Activated naive CD4-positive, alpha-beta T cell treated with anti-CD3 and anti-CD28 coated beads, Interleukin-2, amount 10 ng/mL, durations not matched to agents 7 days and 5 days (primary cell): Measurements from ENCODE around the gene PLD3.
"Not testable (repeated sequence)": the region's sequence is repeated elsewhere in the genome, so short reads cannot be mapped to it uniquely, and the experiment has no call there.

ENCODE experiments used
- CTCF ChIA-PET: fragments of 350-600 bp; sonication (Branson Sonifier 250); formaldehyde crosslinking; loops from one replicate; lab custom pipeline; 2021; ENCODE audit warnings: antibody characterized with exemption; lab: Charles Lee
- DNase-seq: peaks from one replicate; pipeline ENCODE4 v3.0.0-alpha.2; 2020
- H3K27ac Mint-ChIP-seq: one replicate; pipeline ENCODE4 v1.8.0; 2021; ENCODE audit warnings: mild to moderate bottlenecking, moderate library complexity, mixed read lengths
- H3K27me3 Mint-ChIP-seq: one replicate; pipeline ENCODE4 v1.8.0; 2021; ENCODE audit warnings: mild to moderate bottlenecking, mixed read lengths
- H3K36me3 Mint-ChIP-seq: one replicate; pipeline ENCODE4 v1.8.0; 2021; ENCODE audit warnings: mixed read lengths
- H3K4me1 Mint-ChIP-seq: one replicate; pipeline ENCODE4 v1.8.0; 2021; ENCODE audit warnings: mixed read lengths
- H3K4me3 Mint-ChIP-seq: one replicate; pipeline ENCODE4 v1.8.0; 2021; ENCODE audit warnings: mild to moderate bottlenecking, moderate library complexity, mixed read lengths
- H3K9me3 Mint-ChIP-seq: one replicate; pipeline ENCODE4 v1.8.0; 2021; ENCODE audit warnings: mixed read lengths

Gene PLD3

DNA sequence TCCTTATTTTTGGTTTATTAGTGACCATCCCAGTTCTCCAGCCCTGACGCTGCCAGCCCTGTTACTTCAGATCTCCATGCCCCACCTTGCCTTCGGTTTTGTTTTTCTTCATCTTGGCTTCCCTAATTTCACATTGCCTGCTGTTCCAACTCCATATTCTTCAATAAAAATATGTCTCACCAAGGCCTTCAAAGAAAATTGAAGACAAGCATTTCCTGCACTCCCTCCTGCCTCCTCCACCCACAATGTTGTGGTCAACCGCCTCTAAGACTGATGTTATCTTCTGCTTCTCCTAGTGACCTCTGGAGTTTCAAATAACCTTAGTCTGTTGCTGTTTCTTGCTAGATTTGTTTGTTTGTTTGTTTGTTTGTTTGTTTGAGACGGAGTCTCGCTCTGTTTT, 14.6 kb downstream of the PLD3 start:
- CTCF ChIA-PET, result no interaction called here
- H3K27ac Mint-ChIP-seq, result peak overlapping the region; percentile 2
- H3K4me1 Mint-ChIP-seq, result peaks cover 25% of the 10 kb centered on the region
- no peak overlapping the region for H3K4me3 Mint-ChIP-seq
- H3K27me3 Mint-ChIP-seq, result no peaks in the 10 kb centered on the region
- peaks cover 6% of the 10 kb centered on the region for H3K36me3 Mint-ChIP-seq
- H3K9me3 Mint-ChIP-seq, result no peaks in the 10 kb centered on the region
- peak; percentile 45 for DNase-seq

DNA sequence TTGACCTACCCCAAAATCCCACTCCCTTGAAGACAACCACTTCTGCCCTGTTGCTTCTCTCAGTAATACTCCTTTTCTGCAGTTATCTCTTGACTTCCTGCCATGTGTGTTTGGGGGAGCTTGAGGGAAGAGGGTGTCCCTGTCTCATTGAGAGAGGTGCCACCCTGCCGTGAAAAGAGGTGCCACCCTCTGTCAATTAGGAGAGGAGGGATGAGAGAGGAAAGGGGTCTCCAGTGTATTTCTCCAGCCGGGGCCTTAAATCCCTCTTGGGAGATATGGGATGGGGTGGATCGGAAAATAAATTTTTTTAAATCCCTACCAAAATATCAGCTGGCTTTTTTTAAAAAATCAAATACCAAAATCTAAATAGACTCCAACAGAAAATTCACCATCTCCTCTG, 16.5 kb downstream of the PLD3 start:
- CTCF ChIA-PET, result interaction anchor here (0.9 kb wide), 1 partner anchor 56 kb away, joined by 3 read pairs; no protein-coding TSS in a partner anchor
- H3K27me3 Mint-ChIP-seq, result no peaks in the 10 kb centered on the region
- peaks cover 25% of the 10 kb centered on the region for H3K4me1 Mint-ChIP-seq
- no peak overlapping the region for H3K27ac Mint-ChIP-seq
- H3K4me3 Mint-ChIP-seq, result no peak overlapping the region
- no peak for DNase-seq
- H3K9me3 Mint-ChIP-seq, result no peaks in the 10 kb centered on the region
- peaks cover 7% of the 10 kb centered on the region for H3K36me3 Mint-ChIP-seq

DNA sequence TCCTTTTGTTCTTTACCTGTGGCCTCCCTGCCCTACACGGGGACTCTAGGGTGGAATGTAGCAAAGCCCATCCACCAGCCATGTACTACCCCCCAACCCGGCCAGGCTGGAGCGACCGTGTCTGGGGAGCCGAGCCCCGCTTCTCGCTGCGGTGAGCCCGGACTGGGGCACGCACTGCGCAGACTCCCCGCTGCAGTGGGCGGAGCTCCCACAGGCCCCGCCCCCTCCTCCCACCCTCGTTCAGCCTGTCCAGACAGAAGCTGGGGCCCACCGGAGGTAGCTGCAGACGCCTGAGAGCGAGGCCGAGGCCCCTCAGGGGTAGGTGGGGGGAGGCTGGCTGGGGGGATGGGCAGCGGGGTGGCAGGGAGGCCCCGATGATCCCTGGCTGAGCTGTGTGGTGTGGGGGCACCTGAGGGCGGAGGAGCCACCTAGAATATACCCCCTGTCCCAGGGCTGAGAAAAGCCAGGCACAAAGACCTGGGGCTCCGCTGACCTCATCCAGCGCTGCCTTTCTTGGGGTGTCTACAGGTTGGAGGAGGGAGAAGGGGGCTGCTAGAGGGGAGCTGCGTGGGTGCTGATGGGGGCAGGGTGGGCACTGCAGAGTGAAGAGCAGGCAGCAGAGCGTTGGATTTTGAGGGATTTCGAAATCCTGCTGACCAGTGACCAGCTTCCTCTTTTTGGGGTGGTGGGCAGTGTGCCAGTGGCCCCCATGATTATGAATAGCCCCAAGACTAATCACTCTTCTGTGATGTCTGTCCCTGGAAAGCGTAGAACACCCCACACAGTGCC, 17.3 kb downstream of the PLD3 start:
- peaks cover 25% of the 10 kb centered on the region for H3K4me1 Mint-ChIP-seq
- no peaks in the 10 kb centered on the region for H3K27me3 Mint-ChIP-seq
- no peaks in the 10 kb centered on the region for H3K9me3 Mint-ChIP-seq
- CTCF ChIA-PET, result interaction anchor here (0.9 kb wide), 1 partner anchor 55 kb away, joined by 3 read pairs; no protein-coding TSS in a partner anchor
- H3K4me3 Mint-ChIP-seq, result peak overlapping the region; percentile 15
- peaks cover 9% of the 10 kb centered on the region for H3K36me3 Mint-ChIP-seq
- peak; percentile 50 for DNase-seq
- no peak overlapping the region for H3K27ac Mint-ChIP-seq

DNA sequence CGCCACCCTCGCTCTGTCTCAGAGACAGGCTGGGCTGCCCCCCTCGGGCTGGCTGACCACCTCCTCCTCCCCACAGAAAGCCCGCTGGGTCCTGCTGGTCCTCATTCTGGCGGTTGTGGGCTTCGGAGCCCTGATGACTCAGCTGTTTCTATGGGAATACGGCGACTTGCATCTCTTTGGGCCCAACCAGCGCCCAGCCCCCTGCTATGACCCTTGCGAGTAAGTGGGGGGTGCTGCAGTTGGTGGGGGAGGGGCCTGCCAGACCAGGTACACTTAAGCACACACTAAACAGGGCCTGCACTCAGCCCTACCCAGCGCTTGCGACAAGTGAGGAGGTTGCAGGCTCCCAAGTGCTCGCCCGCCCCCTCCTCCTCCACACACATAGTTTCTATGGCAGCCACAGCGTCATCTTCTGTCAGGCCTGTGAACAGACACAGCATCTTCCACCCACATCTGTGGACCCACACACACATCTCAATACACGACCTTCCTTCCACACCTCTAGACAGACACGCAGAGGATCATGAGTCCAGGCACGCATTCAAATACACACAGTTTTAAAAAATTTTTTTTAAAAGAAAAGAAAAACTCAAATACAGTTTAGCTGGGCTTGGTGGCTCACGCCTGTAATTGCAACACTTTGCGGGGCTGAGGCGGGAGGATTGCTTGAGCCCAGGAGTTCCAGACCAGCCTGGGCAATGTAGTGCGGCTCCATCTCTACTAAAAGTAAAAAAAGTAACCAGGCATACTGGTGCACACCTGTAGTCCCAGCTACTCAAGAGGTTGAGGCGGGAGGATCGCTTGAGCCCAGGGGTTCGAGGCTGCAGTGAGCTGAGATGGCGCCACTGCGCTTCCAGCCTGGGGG, 18.4 kb downstream of the PLD3 start:
- Mint-ChIP-seq H3K27me3 (no peaks in the 10 kb centered on the region), H3K27ac (no peak overlapping the region), H3K9me3 (no peaks in the 10 kb centered on the region), H3K4me1 (peaks cover 25% of the 10 kb centered on the region), H3K36me3 (peaks cover 14% of the 10 kb centered on the region), H3K4me3 (no peak overlapping the region)
- DNase-seq, result no peak
- CTCF ChIA-PET, result no interaction called here

DNA sequence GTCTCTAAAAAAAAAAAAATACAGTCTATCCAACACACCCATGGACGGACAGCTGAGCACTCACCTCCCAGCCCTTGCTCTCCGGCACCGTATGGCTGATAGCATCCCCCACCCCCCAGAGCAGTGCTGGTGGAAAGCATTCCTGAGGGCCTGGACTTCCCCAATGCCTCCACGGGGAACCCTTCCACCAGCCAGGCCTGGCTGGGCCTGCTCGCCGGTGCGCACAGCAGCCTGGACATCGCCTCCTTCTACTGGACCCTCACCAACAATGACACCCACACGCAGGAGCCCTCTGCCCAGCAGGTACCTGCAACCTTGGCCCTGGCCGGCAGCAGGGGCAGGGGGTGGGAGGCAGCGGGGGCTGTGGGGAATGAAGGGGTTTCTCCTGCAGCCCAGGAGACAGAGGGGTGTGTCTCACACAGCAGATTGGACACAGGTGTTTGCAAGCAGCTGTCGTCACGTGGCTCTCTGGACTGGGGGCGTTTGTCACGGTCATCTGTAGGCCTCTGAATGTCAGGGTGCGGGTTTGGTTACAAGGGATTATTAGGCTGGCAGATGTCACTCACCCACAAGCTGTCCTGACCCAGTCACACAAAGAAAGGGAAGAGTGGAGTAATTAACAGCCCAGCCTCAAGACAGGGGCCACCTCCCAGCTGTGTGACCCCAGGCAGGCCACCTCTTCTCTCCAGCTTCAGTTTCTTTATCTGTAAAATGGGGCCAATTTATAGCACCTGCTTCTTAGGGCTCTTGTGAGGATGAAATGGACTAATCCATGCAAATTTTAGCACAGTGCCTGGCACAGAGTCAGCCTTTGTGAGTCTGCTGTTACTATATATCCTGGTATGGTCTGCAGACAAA, 19.3 kb downstream of the PLD3 start:
- no peak overlapping the region for H3K27ac Mint-ChIP-seq
- no peaks in the 10 kb centered on the region for H3K9me3 Mint-ChIP-seq
- peaks cover 18% of the 10 kb centered on the region for H3K36me3 Mint-ChIP-seq
- H3K4me1 Mint-ChIP-seq, result peaks cover 20% of the 10 kb centered on the region
- DNase-seq, result no peak
- no peak overlapping the region for H3K4me3 Mint-ChIP-seq
- H3K27me3 Mint-ChIP-seq, result no peaks in the 10 kb centered on the region
- CTCF ChIA-PET, result no interaction called here

DNA sequence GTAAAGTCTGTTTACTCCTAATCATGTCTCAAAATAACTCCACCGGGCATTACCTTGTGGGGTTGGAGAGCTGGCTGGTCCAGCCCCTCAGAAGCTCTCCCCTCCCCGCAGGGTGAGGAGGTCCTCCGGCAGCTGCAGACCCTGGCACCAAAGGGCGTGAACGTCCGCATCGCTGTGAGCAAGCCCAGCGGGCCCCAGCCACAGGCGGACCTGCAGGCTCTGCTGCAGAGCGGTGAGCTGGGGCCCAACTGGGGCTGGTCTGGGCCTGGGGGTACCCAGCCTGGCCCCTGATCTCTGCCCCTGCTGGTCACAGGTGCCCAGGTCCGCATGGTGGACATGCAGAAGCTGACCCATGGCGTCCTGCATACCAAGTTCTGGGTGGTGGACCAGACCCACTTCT, 21.3 kb downstream of the PLD3 start:
- Mint-ChIP-seq H3K36me3 (peaks cover 20% of the 10 kb centered on the region), H3K27ac (no peak overlapping the region)
- CTCF ChIA-PET, result no interaction called here

DNA sequence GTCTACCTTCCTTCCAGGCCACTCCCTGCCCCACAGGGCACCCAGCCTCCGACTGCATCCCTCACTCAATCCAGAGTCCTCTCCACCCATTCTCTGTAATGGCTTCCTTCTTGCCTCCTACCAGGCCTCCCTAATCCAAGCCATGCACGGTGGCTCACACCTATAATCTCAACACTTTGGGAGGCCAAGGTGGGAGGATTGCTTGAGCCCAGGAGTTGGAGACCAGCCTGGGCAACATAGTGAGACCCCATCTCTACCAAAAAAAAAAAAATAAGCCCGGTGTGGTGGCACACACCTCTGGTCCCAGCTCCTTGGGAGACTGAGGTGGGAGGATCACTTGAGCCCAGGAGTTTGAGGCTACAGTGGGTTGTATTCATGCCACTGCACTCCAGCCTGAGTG, 21.8 kb downstream of the PLD3 start:
- H3K27me3 Mint-ChIP-seq, CTCF ChIA-PET, DNase-seq, H3K27ac Mint-ChIP-seq, H3K9me3 Mint-ChIP-seq, H3K4me3 Mint-ChIP-seq: not testable (repeated sequence)
- peaks cover 13% of the 10 kb centered on the region for H3K4me1 Mint-ChIP-seq
- peaks cover 21% of the 10 kb centered on the region for H3K36me3 Mint-ChIP-seq

More for the DNA sequence above, 21.3 kb downstream of the PLD3 start:
- Mint-ChIP-seq H3K4me1 (peaks cover 13% of the 10 kb centered on the region), H3K27me3 (no peaks in the 10 kb centered on the region), H3K4me3 (no peak overlapping the region), H3K9me3 (no peaks in the 10 kb centered on the region)
- no peak for DNase-seq

DNA sequence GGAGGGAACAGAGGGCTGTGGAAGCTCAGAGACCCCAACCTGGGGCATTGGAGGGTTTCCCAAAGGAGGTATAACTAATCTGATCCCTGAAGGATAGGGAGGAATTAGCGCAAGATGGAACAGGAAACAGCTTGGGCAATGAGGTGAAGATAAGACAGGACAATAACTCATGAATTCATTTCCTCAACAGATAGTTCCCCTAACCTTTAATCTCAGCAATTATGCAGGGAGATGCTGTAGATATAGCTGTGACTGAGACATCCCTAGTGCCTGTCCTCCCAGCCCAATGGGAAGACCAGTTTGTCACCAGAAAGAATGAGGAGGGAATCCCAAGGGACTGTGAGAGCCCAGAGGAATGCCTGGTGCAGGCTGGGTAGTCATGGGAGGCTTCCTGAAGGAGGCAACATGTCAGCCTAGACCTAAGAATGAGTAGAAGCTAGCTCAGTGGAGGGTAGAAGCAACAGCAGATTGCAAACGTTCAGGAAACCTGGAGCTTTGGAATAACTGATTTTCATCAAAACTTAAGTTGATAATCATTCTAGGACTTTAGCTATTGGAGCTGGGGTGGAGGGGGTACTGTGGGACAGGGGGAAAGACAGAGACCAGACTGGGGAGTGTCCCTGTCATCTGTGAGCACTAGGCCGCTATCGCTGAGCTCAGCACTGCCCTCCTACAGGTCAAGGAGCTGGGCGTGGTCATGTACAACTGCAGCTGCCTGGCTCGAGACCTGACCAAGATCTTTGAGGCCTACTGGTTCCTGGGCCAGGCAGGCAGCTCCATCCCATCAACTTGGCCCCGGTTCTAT, 22.7 kb downstream of the PLD3 start:
- CTCF ChIA-PET, result no interaction called here

DNA sequence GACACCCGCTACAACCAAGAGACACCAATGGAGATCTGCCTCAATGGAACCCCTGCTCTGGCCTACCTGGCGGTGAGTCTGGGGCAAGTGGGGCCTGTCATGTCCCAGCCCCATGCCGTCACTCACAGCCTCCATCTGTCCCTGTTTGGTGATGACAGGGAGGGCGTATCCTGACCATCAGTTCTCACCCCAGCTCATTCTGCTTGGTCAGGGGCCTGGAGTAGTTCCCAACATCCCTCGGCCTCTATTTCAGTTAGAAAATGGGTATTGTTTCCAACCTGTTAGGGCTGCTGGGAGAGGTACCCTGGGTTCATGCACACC, 23.3 kb downstream of the PLD3 start:
- no peak for DNase-seq
- Mint-ChIP-seq H3K4me3 (no peak overlapping the region), H3K27ac (no peak overlapping the region), H3K36me3 (peaks cover 21% of the 10 kb centered on the region), H3K4me1 (peaks cover 11% of the 10 kb centered on the region), H3K9me3 (no peaks in the 10 kb centered on the region), H3K27me3 (no peaks in the 10 kb centered on the region)
- CTCF ChIA-PET, result no interaction called here

More for the DNA sequence above, 22.7 kb downstream of the PLD3 start:
- DNase-seq, result no peak
- H3K4me3 Mint-ChIP-seq, result no peak overlapping the region
- no peaks in the 10 kb centered on the region for H3K9me3 Mint-ChIP-seq
- H3K27me3 Mint-ChIP-seq, result no peaks in the 10 kb centered on the region
- H3K4me1 Mint-ChIP-seq, result peaks cover 11% of the 10 kb centered on the region
- H3K27ac Mint-ChIP-seq, result no peak overlapping the region
- peaks cover 21% of the 10 kb centered on the region for H3K36me3 Mint-ChIP-seq

DNA sequence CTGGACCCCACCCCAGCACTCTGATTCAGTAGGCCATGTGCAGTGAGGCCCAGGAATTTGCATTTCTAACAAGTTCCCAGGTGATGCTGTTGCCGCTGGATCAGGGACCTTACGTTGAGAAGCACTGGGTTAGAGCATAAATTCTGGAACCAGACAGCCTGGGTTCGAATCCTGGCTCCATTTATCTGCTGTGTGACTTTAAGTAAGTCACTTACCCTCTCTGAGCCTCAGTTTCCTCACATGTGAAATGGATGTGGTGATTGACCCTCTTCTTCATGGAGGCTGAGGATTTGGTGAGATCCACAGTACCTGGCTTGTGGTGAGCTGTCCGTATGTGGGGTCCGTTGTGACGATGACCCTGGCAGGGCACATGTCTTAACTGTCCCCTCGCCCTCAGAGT, 25.6 kb downstream of the PLD3 start:
- H3K36me3 Mint-ChIP-seq, result peaks cover 17% of the 10 kb centered on the region
- H3K27me3 Mint-ChIP-seq, result no peaks in the 10 kb centered on the region
- CTCF ChIA-PET, result no interaction called here
- H3K27ac Mint-ChIP-seq, result no peak overlapping the region
- H3K4me1 Mint-ChIP-seq, result peaks cover 11% of the 10 kb centered on the region
- H3K9me3 Mint-ChIP-seq, result no peaks in the 10 kb centered on the region
- no peak overlapping the region for H3K4me3 Mint-ChIP-seq
- no peak for DNase-seq

DNA sequence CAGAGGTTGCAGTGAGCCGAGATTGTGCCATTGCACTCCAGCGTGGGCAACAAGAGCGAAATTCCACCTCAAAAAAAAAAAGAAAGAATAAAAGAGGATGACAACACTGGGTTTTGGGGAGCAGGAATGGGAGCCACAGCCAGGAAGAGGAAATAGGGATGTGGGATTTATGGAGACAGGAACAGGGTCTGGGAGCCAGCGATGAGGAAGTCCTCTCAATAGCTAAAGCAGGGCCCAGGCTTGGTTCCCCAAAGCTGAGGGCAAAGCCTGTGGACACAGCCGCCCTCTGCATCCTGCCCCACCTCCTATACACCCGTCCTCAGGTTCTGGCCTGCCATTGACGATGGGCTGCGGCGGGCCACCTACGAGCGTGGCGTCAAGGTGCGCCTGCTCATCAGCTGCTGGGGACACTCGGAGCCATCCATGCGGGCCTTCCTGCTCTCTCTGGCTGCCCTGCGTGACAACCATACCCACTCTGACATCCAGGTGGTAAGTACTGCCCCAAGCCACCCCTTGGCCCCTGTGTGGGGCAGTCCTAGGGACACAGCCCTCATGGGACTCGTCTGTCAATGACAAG, 27.9 kb downstream of the PLD3 start:
- Mint-ChIP-seq H3K9me3 (no peaks in the 10 kb centered on the region), H3K27ac (no peak overlapping the region), H3K4me1 (peaks cover 11% of the 10 kb centered on the region), H3K4me3 (no peak overlapping the region), H3K36me3 (peaks cover 15% of the 10 kb centered on the region), H3K27me3 (no peaks in the 10 kb centered on the region)
- no peak for DNase-seq
- CTCF ChIA-PET, result no interaction called here

DNA sequence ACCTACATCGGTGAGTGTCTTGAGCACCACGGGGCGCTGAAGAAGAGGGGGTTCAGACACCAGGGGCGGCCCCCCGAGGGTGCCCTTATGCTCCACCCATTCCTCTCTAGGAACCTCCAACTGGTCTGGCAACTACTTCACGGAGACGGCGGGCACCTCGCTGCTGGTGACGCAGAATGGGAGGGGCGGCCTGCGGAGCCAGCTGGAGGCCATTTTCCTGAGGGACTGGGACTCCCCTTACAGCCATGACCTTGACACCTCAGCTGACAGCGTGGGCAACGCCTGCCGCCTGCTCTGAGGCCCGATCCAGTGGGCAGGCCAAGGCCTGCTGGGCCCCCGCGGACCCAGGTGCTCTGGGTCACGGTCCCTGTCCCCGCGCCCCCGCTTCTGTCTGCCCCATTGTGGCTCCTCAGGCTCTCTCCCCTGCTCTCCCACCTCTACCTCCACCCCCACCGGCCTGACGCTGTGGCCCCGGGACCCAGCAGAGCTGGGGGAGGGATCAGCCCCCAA, 29.4 kb downstream of the PLD3 start:
- Mint-ChIP-seq H3K36me3 (peaks cover 6% of the 10 kb centered on the region), H3K27ac (no peak overlapping the region), H3K9me3 (no peaks in the 10 kb centered on the region), H3K4me3 (no peak overlapping the region), H3K4me1 (peaks cover 11% of the 10 kb centered on the region), H3K27me3 (no peaks in the 10 kb centered on the region)
- CTCF ChIA-PET, result no interaction called here
- DNase-seq, result no peak

DNA sequence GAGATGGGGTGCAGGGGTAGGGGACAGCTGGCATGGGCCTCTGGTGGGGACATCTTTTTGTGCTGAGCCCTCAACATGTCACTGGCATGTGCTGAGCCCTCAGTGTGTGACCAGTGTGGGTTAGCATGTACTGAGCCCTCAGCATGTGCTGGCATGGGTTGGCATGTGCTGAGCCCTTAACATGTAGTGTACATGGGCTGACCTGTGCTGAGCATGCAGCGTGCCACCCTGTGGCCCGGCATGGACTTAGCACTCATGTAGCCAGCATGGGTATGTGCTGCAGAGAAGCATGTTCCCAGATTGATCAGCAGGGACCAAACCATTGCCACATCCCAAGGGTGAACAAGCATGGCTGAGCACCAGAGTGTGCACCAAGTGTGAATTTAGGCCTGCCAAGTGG, 30.0 kb downstream of the PLD3 start:
- Mint-ChIP-seq H3K4me1 (peaks cover 11% of the 10 kb centered on the region), H3K9me3 (no peaks in the 10 kb centered on the region), H3K27me3 (no peaks in the 10 kb centered on the region), H3K27ac (no peak overlapping the region), H3K4me3 (no peak overlapping the region), H3K36me3 (peaks cover 5% of the 10 kb centered on the region)
- CTCF ChIA-PET, result no interaction called here
- DNase-seq, result no peak
